Tibial nerve (tissue), 4 donors: ENCODE data around the gene MLLT6. TPM values are rescaled to one million over a fixed set of nuclear protein-coding genes. Genes with fewer than 3 reads are reported as not detected.
A peak's percentile ranks its signal among the peaks of the same experiment; 100 is the strongest.

Experiments
- DNase-seq, 2 donors: peaks; one replicate each; pipeline ENCODE4 v3.0.0-alpha.2; 2019; ENCODE audit warnings: low spot score in 2 of 2
- H3K27ac ChIP-seq, 4 donors: fragments of 200-600 bp; sonication (generic) in 3 of 4; one replicate each; pipeline ENCODE4 v1.5.1; 2017 to 2019; ENCODE audit warnings: mild to moderate bottlenecking in 1 of 4
- H3K27me3 ChIP-seq, 2 donors: fragments of 200-600 bp; sonication (generic) in 1 of 2; one replicate each; pipeline versions ENCODE4 v1.5.1 to v1.6.0; 2017 to 2019
- H3K36me3 ChIP-seq, 3 donors: fragments of 200-600 bp; sonication (generic); one replicate each; pipeline ENCODE4 v1.5.1; 2018 to 2019
- H3K4me1 ChIP-seq, 4 donors: fragments of 200-600 bp; sonication (generic) in 3 of 4; one replicate each; pipeline ENCODE4 v1.5.1; 2017 to 2019
- H3K4me3 ChIP-seq, 4 donors: fragments of 200-600 bp; sonication (generic) in 3 of 4; one replicate each; pipeline ENCODE4 v1.5.1; 2017 to 2019; ENCODE audit warnings: mild to moderate bottlenecking in 1 of 4, moderate library complexity in 1 of 4
- H3K9me3 ChIP-seq, 4 donors: fragments of 200-600 bp; sonication (generic) in 3 of 4; one replicate each; pipeline ENCODE4 v1.5.1; 2017 to 2019
- CTCF ChIP-seq, 5 experiments: fragments of 200-600 bp in 3 of 5; fragments of 450-650 bp in 2 of 5; sonication (generic) in 3 of 5; IDR thresholded peaks; one replicate each; pipeline ENCODE4 v1.5.1; 2016 to 2019; ENCODE audit warnings: antibody characterized with exemption in 5 of 5, mild to moderate bottlenecking in 3 of 5, moderate library complexity in 2 of 5
- EP300 ChIP-seq, 2 donors: sonication (generic); formaldehyde crosslinking; IDR thresholded peaks; one replicate each; pipeline ENCODE4 v1.6.1; 2017; ENCODE audit warnings: antibody characterized with exemption in 2 of 2, mild to moderate bottlenecking in 1 of 2
- POLR2A ChIP-seq, 2 donors: fragments of 450-650 bp; IDR thresholded peaks; one replicate each; pipeline ENCODE4 v1.6.1; 2017; ENCODE audit warnings: antibody characterized with exemption in 2 of 2, mild to moderate bottlenecking in 2 of 2, moderate library complexity in 2 of 2
- WGBS, 2 donors: methylation state at CpG; one replicate each; pipeline ENCODE4 v1.1.5; 2018; 5-methylcytosine and 5-hydroxymethylcytosine counted together
- total RNA-seq, 4 donors: library from RNA; depleted of rRNA; stranded (reverse); fragments of >200 nt; gene quantifications; one replicate each; pipeline ENCODE4 v1.1.0, GENCODE V29; 2016

MLLT6 gene
- total RNA-seq, 4 donors from 2014 or later = 83.9 to 185 (median 116) TPM

GRCh38 chr17:38730526-38731379 lies 25.7 kb downstream of the MLLT6 start:
- H3K4me1 ChIP-seq = peaks cover 0 to 79% (median 35%) of the 10 kb centered on the region in 4 donors
- 12 to 16% methylated on average over 23 to 26 of the region's 27 CpGs for WGBS, 2 donors

GRCh38 chr17:38731526-38732294 lies 26.6 kb downstream of the MLLT6 start:
- Histone ChIP-seq H3K4me3 (peak overlapping the region in 2 of 4 donors; percentile 62 to 80), H3K27ac (peak overlapping the region in 3 of 4 donors; percentile 89 to 90 (median 89)), H3K36me3 (peaks cover 0 to 42% (median 0%) of the 10 kb centered on the region in 3 donors), H3K27me3 (no peaks in the 10 kb centered on the region), H3K4me1 (peaks cover 0 to 83% (median 35%) of the 10 kb centered on the region in 4 donors), H3K9me3 (no peaks in the 10 kb centered on the region)
- no peak for DNase-seq
- TF ChIP-seq POLR2A (IDR thresholded peaks at IDR 0.05) (no peak), EP300 (IDR thresholded peaks at IDR 0.05) (no peak), CTCF (IDR thresholded peaks at IDR 0.05) (no peak)
- WGBS, 2 donors = 81% methylated on average over 7 to 8 of the region's 8 CpGs

More at GRCh38 chr17:38730526-38731379, 25.7 kb downstream of the MLLT6 start:
- peak; percentile 52 to 61 for DNase-seq
- Histone ChIP-seq H3K4me3 (peak overlapping the region; percentile 51 to 80 (median 61)), H3K36me3 (peaks cover 0 to 41% (median 0%) of the 10 kb centered on the region in 3 donors), H3K27me3 (no peaks in the 10 kb centered on the region), H3K9me3 (no peaks in the 10 kb centered on the region), H3K27ac (peak overlapping the region; percentile 50 to 90 (median 89))
- TF ChIP-seq CTCF (IDR thresholded peaks at IDR 0.05) (no peak), POLR2A (IDR thresholded peaks at IDR 0.05) (no peak), EP300 (IDR thresholded peaks at IDR 0.05) (peak in 1 of 2 donors; percentile 30)

GRCh38 chr17:38732376-38733281 lies 27.6 kb downstream of the MLLT6 start:
- no peak for TF ChIP-seq EP300 (IDR thresholded peaks at IDR 0.05)
- no peak for TF ChIP-seq CTCF (IDR thresholded peaks at IDR 0.05)
- TF ChIP-seq POLR2A (IDR thresholded peaks at IDR 0.05) = no peak
- 72 to 73% methylated on average over 7 of the region's 7 CpGs for WGBS, 2 donors
- peak overlapping the region in 3 of 4 donors; percentile 21 to 89 (median 89) for H3K27ac ChIP-seq
- no peaks in the 10 kb centered on the region for H3K9me3 ChIP-seq
- H3K4me3 ChIP-seq = no peak overlapping the region
- H3K27me3 ChIP-seq = no peaks in the 10 kb centered on the region
- peaks cover 0 to 79% (median 35%) of the 10 kb centered on the region in 4 donors for H3K4me1 ChIP-seq
- no peak for DNase-seq
- H3K36me3 ChIP-seq = peaks cover 0 to 51% (median 0%) of the 10 kb centered on the region in 3 donors

GRCh38 chr17:38733282-38733981 lies 28.4 kb downstream of the MLLT6 start:
- peaks cover 0 to 71% (median 32%) of the 10 kb centered on the region in 4 donors for H3K4me1 ChIP-seq
- H3K9me3 ChIP-seq = no peaks in the 10 kb centered on the region
- no peak overlapping the region for H3K4me3 ChIP-seq
- peaks cover 0 to 59% (median 3%) of the 10 kb centered on the region in 3 donors for H3K36me3 ChIP-seq
- H3K27ac ChIP-seq = peak overlapping the region in 3 of 4 donors; percentile 21 to 89 (median 32)
- no peak for DNase-seq
- no peaks in the 10 kb centered on the region for H3K27me3 ChIP-seq
- WGBS, 2 donors = 69 to 73% methylated on average over 9 of the region's 9 CpGs
- TF ChIP-seq EP300 (IDR thresholded peaks at IDR 0.05) = no peak
- no peak for TF ChIP-seq POLR2A (IDR thresholded peaks at IDR 0.05)
- no peak for TF ChIP-seq CTCF (IDR thresholded peaks at IDR 0.05)
